ENCODE results near the gene SLC31A1.

Gene SLC31A1

DNA sequence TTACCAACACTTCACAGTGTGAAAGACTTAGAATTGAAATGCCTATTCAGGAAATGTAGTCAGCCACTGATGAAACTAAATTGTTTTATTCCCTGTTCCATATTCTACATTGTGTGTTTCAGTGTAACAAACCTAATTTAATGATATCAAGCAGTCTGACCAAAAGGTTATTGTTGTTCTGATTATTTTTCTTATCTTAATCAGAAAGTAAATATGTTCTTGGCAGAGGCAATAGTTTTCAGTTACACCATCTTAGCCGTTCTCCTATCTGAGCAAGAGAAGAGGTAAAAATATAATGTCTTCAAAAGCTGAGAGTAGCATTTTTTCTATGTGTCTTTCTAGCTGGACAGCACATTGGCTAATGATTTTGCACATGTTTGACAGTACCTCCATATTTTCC is 36.9 kb downstream of the SLC31A1 start:
- Mint-ChIP-seq H3K9me3 (no peaks in the 10 kb centered on the region), H3K4me3 (no peak overlapping the region), H3K27ac (no peak overlapping the region), H3K36me3 (peaks cover 25% of the 10 kb centered on the region), H3K4me1 (no peaks in the 10 kb centered on the region), H3K27me3 (no peaks in the 10 kb centered on the region)
- CTCF ChIA-PET, result no interaction called here
- DNase-seq, result no peak

DNA sequence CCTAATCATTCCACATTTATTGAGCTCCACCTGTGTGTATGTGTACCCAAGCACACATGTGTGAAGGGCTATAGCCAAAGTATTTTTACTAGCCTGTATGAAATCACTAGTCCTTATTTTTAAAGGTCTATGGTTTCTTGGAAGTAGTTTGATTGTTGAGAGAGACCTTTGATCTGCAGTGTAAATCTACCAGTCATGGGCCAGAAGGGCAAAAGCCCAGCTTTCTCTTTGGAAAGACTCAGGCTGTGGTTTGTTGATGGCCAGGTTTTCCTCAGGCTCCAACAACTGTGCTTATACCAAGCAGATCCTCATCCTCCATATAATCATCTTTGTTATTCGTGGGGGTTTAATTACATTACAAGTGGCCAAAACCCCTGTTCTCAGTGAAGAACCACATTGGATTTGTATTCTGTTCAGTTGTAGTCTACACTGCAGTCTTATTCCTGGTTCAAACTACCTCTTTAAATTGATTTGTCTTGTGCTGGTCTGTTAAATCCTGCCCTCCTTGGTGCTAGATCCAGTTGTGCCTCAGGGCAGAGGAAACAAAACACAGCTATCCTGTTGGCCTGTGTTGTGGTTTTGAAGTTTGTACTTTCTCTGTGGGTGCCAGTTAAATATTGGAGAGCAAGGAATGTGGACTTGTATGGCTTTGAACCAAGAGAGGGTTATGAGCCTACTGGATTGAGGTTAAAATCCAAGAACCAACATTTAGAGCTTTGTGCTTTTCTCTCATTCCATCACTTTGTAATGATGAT is 40.8 kb downstream of the SLC31A1 start:
- no peak overlapping the region for H3K27ac Mint-ChIP-seq
- H3K9me3 Mint-ChIP-seq, result no peaks in the 10 kb centered on the region
- H3K27me3 Mint-ChIP-seq, result no peaks in the 10 kb centered on the region
- CTCF ChIA-PET, result interaction anchor here (1.1 kb wide), 1 partner anchor 11 kb away, joined by 3 read pairs; no protein-coding TSS in a partner anchor
- H3K36me3 Mint-ChIP-seq, result peaks cover 29% of the 10 kb centered on the region
- H3K4me1 Mint-ChIP-seq, result no peaks in the 10 kb centered on the region
- no peak for DNase-seq
- H3K4me3 Mint-ChIP-seq, result no peak overlapping the region

DNA sequence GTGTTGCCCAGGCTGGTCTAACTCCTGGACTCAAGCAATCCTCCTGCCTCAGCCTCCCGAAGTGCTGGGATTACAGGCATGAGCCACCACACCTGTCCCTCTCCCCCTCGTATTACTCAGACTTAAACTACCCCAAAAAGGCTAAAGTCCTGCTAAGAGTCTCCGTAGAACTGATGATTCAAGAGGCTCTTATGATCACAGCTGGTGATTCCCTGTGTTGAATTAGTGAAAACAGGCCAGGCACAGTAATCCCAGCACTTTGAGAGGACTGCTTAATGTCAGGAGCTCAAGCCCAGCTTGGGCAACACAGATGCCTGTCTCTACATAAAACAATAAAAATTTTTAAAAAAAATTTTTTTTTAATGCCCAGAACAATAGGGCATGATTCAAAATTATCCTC is 44.8 kb downstream of the SLC31A1 start:
- Mint-ChIP-seq H3K4me3 (no peak overlapping the region), H3K27me3 (no peaks in the 10 kb centered on the region), H3K9me3 (no peaks in the 10 kb centered on the region), H3K27ac (no peak overlapping the region), H3K4me1 (no peaks in the 10 kb centered on the region), H3K36me3 (peaks cover 29% of the 10 kb centered on the region)
- CTCF ChIA-PET, result interaction anchor here (0.7 kb wide), 1 partner anchor 9 kb away, joined by 3 read pairs; the partner anchor contains the start of genes CDC26 and PRPF4
- DNase-seq, result no peak

- CTCF ChIA-PET, result interaction anchor here (0.6 kb wide), 1 partner anchor 8 kb away, joined by 3 read pairs; no protein-coding TSS in a partner anchor
- no peak overlapping the region for H3K27ac Mint-ChIP-seq
- peaks cover 34% of the 10 kb centered on the region for H3K36me3 Mint-ChIP-seq
Observed at GRCh38 chr9:113267911-113268566, 46.7 kb downstream of the SLC31A1 start.

GRCh38 chr9:113269355-113269754 is 48.0 kb downstream of the SLC31A1 start:
- Mint-ChIP-seq H3K4me3 (no peak overlapping the region), H3K9me3 (no peaks in the 10 kb centered on the region), H3K27me3 (no peaks in the 10 kb centered on the region), H3K4me1 (peaks cover 9% of the 10 kb centered on the region), H3K27ac (no peak overlapping the region), H3K36me3 (peaks cover 39% of the 10 kb centered on the region)
- no peak for DNase-seq
- CTCF ChIA-PET, result interaction anchor here (1.7 kb wide), 1 partner anchor 386 kb away, joined by 7 read pairs; no protein-coding TSS in a partner anchor

More at GRCh38 chr9:113267911-113268566, 46.7 kb downstream of the SLC31A1 start:
- H3K4me1 Mint-ChIP-seq, result no peaks in the 10 kb centered on the region
- DNase-seq, result no peak
- H3K27me3 Mint-ChIP-seq, result no peaks in the 10 kb centered on the region
- no peaks in the 10 kb centered on the region for H3K9me3 Mint-ChIP-seq
- H3K4me3 Mint-ChIP-seq, result no peak overlapping the region

- H3K4me3 Mint-ChIP-seq, result no peak overlapping the region
- H3K4me1 Mint-ChIP-seq, result peaks cover 9% of the 10 kb centered on the region
- no peak overlapping the region for H3K27ac Mint-ChIP-seq
- DNase-seq, result no peak
- H3K27me3 Mint-ChIP-seq, result no peaks in the 10 kb centered on the region
- CTCF ChIA-PET, result interaction anchor here (0.6 to 1.7 kb wide), 2 partner anchors 16 to 386 kb away, joined by 3 to 7 read pairs; no protein-coding TSS in a partner anchor
- peaks cover 39% of the 10 kb centered on the region for H3K36me3 Mint-ChIP-seq
- no peaks in the 10 kb centered on the region for H3K9me3 Mint-ChIP-seq
Observed at GRCh38 chr9:113269871-113270270, 48.5 kb downstream of the SLC31A1 start.

GRCh38 chr9:113274474-113275156 is 53.3 kb downstream of the SLC31A1 start:
- H3K4me1 Mint-ChIP-seq, result peaks cover 18% of the 10 kb centered on the region
- CTCF ChIA-PET, result interaction anchor here (0.7 to 4.8 kb wide), 28 partner anchors 8 to 382 kb away, joined by 3 to 66 read pairs (median 5); partner anchors contain the start of genes ALAD, FKBP15, POLE3 and SLC31A1
- no peak overlapping the region for H3K27ac Mint-ChIP-seq
- H3K9me3 Mint-ChIP-seq, result no peaks in the 10 kb centered on the region
- peaks cover 38% of the 10 kb centered on the region for H3K36me3 Mint-ChIP-seq
- H3K4me3 Mint-ChIP-seq, result no peak overlapping the region
- peak; percentile 29 for DNase-seq
- H3K27me3 Mint-ChIP-seq, result no peaks in the 10 kb centered on the region

DNA sequence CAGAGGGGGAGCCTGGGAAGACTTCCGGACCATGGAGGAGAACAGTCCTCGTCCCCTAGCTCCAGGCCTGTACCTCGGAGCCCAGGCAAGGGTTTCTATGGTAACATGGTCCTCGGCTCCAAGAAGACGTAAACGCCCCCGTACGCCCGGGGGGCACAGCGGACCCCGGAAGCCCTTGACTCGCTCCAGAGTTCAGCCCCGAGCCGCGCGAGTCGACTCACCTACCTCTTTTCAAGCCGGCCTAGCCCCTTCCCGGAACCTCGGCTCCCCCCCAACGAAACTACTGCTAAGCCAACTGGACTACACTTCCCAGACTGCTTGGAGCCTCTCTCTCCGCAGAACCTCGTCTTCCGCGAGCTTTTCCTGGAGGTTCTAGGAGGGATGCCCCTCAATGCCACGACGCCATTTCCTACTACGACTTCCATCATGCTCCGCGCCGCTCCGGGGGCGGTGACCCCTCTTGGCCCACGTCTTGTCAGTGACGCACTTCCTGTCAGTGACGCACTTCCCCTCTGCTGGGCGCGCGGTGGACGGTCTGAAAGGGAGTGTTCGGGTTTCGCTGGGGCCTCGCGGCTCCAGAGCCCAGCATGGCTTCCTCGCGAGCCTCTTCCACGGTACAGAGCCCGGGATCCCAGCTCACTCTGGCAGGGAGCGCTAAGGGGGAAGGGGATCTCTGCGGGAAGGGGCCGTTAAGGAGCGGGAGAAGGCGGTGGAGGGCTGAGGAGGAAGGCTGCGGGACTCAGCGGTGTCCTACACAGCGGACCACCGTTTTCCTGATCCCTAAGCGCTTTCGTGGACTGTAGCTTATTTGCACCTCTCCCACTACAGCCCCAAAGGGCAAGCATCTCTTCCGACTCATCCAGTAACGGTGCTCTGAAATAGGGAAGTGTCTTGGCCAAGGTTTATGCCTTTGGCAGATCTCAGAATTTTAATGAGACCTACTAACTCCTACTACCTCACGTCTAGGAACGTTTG is 54.1 kb downstream of the SLC31A1 start, which contains the start of the genes CDC26 and PRPF4:
Gene CDC26, minus strand, starts transcription at position 416 of the 975 bp plus-strand sequence. CDS start 3,065 bp downstream, outside the sequence.
Gene PRPF4, plus strand, starts transcription at position 502 of the 975 bp plus-strand sequence. Its CDS starts 86 bp downstream, at position 588.
- Mint-ChIP-seq H3K36me3 (peaks cover 42% of the 10 kb centered on the region), H3K9me3 (no peaks in the 10 kb centered on the region)
- CTCF ChIA-PET, result interaction anchor here (0.7 to 4.8 kb wide), 25 partner anchors 9 to 381 kb away, joined by 3 to 66 read pairs (median 5); partner anchors contain the start of genes ALAD, FKBP15, POLE3 and SLC31A1

DNA sequence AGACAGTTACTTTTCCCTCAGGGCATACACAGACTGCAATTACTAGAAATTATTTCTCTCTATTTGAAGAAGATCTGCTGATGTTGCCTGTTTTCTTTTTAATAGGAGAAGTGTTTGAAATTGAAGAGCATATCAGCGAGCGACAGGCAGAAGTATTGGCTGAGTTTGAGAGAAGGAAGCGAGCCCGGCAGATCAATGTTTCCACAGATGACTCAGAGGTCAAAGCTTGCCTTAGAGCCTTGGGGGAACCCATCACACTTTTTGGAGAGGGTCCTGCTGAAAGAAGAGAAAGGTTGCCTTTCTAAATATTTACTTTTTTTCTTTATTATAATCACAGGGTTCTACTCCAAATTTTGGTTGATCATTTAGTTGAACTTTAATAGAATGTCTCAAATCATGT is 57.5 kb downstream of the SLC31A1 start:
- Mint-ChIP-seq H3K27me3 (no peaks in the 10 kb centered on the region), H3K36me3 (peaks cover 45% of the 10 kb centered on the region), H3K4me3 (no peak overlapping the region), H3K9me3 (no peaks in the 10 kb centered on the region), H3K4me1 (peaks cover 25% of the 10 kb centered on the region), H3K27ac (no peak overlapping the region)
- CTCF ChIA-PET, result no interaction called here
- no peak for DNase-seq

More for the DNA sequence above, 54.1 kb downstream of the SLC31A1 start, which contains the start of the genes CDC26 and PRPF4:
- no peak within 1 kb of the TSS for H3K4me3 Mint-ChIP-seq
- H3K27me3 Mint-ChIP-seq, result no peaks in the 10 kb centered on the region
- H3K27ac Mint-ChIP-seq, result no peak within 1 kb of the TSS
- peak; percentile 98 for DNase-seq
- H3K4me1 Mint-ChIP-seq, result peaks cover 24% of the 10 kb centered on the region

- Mint-ChIP-seq H3K27me3 (no peaks in the 10 kb centered on the region), H3K9me3 (no peaks in the 10 kb centered on the region), H3K4me1 (peaks cover 20% of the 10 kb centered on the region), H3K4me3 (no peak overlapping the region), H3K36me3 (peaks cover 57% of the 10 kb centered on the region), H3K27ac (no peak overlapping the region)
- DNase-seq, result no peak
- CTCF ChIA-PET, result no interaction called here
Observed at GRCh38 chr9:113281356-113281755, 60.0 kb downstream of the SLC31A1 start.

GRCh38 chr9:113289091-113289490 is 67.7 kb downstream of the SLC31A1 start:
- peaks cover 58% of the 10 kb centered on the region for H3K36me3 Mint-ChIP-seq
- CTCF ChIA-PET, result no interaction called here
- no peaks in the 10 kb centered on the region for H3K27me3 Mint-ChIP-seq
- H3K4me1 Mint-ChIP-seq, result no peaks in the 10 kb centered on the region
- DNase-seq, result no peak
- no peak overlapping the region for H3K4me3 Mint-ChIP-seq
- no peak overlapping the region for H3K27ac Mint-ChIP-seq
- H3K9me3 Mint-ChIP-seq, result no peaks in the 10 kb centered on the region

DNA sequence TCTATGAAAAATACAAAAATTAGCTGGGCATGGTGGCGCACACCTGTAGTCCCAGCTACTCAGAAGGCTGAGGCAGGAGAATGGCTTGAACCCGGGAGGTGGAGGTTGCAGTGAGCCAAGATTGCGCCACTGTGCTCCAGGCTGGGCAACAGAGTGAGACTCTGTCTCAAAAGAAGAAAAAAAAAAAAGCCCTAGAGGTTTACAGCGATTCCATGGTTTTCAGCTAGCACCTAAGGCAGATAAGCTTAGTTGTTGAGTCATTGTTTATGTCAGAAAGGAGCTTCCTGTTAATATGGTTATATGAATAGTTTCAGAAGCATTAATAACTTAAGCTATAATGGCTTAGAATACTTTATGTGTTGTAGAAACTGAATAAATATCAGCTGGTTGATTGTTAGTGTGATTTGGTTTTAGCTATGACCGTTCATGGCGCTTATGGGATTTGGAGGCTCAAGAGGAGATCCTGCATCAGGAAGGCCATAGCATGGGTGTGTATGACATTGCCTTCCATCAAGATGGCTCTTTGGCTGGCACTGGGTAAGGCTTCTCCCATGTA is 68.8 kb downstream of the SLC31A1 start:
- DNase-seq, result no peak
- CTCF ChIA-PET, result interaction anchor here (0.6 to 1.7 kb wide), 2 partner anchors 17 to 838 kb away, joined by 3 to 4 read pairs; no protein-coding TSS in a partner anchor
- Mint-ChIP-seq H3K27me3 (no peaks in the 10 kb centered on the region), H3K4me1 (no peaks in the 10 kb centered on the region), H3K9me3 (no peaks in the 10 kb centered on the region), H3K27ac (no peak overlapping the region), H3K4me3 (no peak overlapping the region), H3K36me3 (peaks cover 50% of the 10 kb centered on the region)

Measured in activated naive CD4-positive, alpha-beta T cell treated with anti-CD3 and anti-CD28 coated beads, Interleukin-2, amount 10 ng/mL, durations not matched to agents 7 days and 5 days (primary cell).